ENCODE data around the gene MED20. TPM values are rescaled to one million over a fixed set of nuclear protein-coding genes. Genes with fewer than 3 reads are reported as not detected.

MED20 gene
- total and polyA plus RNA-seq, 8 donors = 5.3 to 13.1 (median 8.7) TPM

DNA sequence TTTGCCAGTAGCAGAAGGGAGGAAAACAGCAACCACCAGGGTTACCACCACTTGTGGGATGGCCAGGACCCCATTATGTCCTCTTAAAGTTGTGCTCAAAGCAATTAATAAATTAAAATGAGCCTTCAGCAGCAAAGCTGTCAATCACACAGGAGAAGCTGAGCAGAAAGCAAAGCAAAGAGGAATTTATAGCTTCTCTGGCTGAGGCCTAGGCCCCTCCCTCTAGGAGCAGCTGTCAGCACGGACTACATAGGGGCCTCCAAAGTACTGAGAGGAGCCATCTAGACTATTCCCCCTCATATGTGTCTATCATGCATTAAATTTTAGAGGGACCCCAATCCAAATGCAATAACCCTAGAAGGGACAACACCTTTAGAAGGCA, 14.2 kb upstream of the MED20 start:
- FAIRE-seq (no peak), ATAC-seq (no peak), DNase-seq (no peak)
- Histone ChIP-seq H3K36me3 (peaks cover 0 to 49% (median 13%) of the 10 kb centered on the region in 3 donors), H3K9me3 (no peaks in the 10 kb centered on the region), H3K4me1 (peaks cover 0 to 7% (median 0%) of the 10 kb centered on the region in 3 donors), H3K4me3 (no peak overlapping the region), H3K27me3 (no peaks in the 10 kb centered on the region), H3K27ac (peak overlapping the region in 1 of 4 donors; percentile 19)
- TF ChIP-seq, protein P1, sequence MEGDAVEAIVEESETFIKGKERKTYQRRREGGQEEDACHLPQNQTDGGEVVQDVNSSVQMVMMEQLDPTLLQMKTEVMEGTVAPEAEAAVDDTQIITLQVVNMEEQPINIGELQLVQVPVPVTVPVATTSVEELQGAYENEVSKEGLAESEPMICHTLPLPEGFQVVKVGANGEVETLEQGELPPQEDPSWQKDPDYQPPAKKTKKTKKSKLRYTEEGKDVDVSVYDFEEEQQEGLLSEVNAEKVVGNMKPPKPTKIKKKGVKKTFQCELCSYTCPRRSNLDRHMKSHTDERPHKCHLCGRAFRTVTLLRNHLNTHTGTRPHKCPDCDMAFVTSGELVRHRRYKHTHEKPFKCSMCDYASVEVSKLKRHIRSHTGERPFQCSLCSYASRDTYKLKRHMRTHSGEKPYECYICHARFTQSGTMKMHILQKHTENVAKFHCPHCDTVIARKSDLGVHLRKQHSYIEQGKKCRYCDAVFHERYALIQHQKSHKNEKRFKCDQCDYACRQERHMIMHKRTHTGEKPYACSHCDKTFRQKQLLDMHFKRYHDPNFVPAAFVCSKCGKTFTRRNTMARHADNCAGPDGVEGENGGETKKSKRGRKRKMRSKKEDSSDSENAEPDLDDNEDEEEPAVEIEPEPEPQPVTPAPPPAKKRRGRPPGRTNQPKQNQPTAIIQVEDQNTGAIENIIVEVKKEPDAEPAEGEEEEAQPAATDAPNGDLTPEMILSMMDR (IDR thresholded peaks at IDR 0.05) = no peak
- WGBS, 2 donors = 81 to 89% methylated on average over 1 of the region's 1 CpG
- intact Hi-C loops (cut with DNase I) = loop anchor here in 2 of 3 donors (10.0 kb wide), 3 partner anchors 80 to 150 kb away; partner anchors contain the start of genes PRICKLE4 (in 1 of the 2) and TOMM6 (in 1 of the 2)

DNA sequence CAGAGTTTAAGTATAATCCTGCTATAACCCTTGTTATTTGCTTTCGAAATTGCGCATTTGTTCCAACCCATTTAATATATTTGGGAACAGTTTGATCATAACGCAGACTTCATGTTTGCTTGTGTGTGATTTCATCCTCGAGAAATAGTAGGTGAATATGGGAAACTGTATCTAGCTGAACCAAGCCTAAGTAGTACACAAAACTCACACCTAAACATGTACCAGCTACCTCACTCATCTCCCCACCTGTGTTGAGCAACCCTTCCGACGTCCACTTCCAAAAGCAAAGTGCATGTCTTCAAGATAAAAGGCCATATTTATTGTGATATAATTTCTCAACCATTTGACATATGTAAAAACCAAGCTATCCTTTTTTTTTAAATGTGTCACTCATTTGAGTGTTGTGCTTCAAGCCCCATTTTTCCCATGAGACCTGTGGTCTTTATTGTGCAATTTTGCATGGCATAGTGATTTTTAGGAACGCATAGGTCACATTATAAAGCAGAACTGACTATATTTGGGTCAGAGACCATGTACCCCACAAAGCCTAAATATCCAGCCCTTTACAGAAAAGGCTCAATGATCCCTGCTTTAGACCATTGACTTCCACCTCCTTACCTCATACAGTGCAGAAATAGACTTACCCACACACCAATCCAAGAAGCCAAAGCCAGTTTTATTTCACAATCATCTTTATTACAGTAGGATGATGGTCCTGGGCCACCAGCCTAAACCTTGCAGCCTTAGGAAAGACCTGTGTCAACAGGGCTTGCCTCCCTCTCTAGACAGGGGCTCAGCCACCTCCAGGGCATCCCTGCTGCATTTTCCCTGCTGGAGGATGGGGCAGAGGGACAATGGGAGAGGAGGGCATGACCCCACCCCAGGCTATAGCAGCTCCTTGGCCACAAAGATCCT, 13.6 kb upstream of the MED20 start:
- FAIRE-seq = no peak
- DNase-seq = no peak
- Histone ChIP-seq H3K4me1 (peaks cover 0 to 7% (median 0%) of the 10 kb centered on the region in 3 donors), H3K27me3 (no peaks in the 10 kb centered on the region), H3K4me3 (no peak overlapping the region), H3K27ac (peak overlapping the region in 1 of 4 donors; percentile 19), H3K9me3 (no peaks in the 10 kb centered on the region), H3K36me3 (peaks cover 0 to 52% (median 13%) of the 10 kb centered on the region in 3 donors)
- intact Hi-C loops (cut with DNase I) = loop anchor here in 2 of 3 donors (10.0 kb wide), 3 partner anchors 80 to 150 kb away; partner anchors contain the start of genes PRICKLE4 (in 1 of the 2) and TOMM6 (in 1 of the 2)
- peak in 2 of 4 donors; percentile 30 to 32 for ATAC-seq
- TF ChIP-seq, protein P1 (IDR thresholded peaks at IDR 0.05) = no peak
- WGBS, 2 donors = 71 to 80% methylated on average over 7 of the region's 7 CpGs

DNA sequence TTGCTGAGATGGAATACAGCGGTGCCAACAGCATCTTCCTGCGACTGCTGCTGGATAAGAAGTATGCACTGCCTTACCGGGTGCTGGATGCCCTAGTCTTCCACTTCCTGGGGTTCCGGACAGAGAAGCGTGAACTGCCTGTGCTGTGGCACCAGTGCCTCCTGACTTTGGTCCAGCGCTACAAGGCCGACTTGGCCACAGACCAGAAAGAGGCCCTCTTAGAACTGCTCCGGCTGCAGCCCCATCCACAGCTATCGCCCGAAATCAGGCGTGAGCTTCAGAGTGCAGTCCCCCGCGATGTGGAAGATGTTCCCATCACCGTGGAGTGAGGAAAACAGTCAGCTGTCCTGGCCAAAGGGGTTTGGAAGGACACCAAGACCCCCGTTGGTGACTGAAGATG, 11.4 kb upstream of the MED20 start:
- 90 to 92% methylated on average over 15 of the region's 15 CpGs for WGBS, 2 donors
- peaks cover 0 to 4% (median 0%) of the 10 kb centered on the region in 3 donors for H3K4me1 ChIP-seq
- no peaks in the 10 kb centered on the region for H3K27me3 ChIP-seq
- TF ChIP-seq, protein P1 (IDR thresholded peaks at IDR 0.05) = no peak
- ATAC-seq = no peak
- no peak overlapping the region for H3K4me3 ChIP-seq
- FAIRE-seq = no peak
- no peaks in the 10 kb centered on the region for H3K9me3 ChIP-seq
- intact Hi-C loops (cut with DNase I) = loop anchor here in 2 of 3 donors (10.0 kb wide), 3 partner anchors 78 to 148 kb away; partner anchors contain the start of genes PRICKLE4 (in 1 of the 2) and TOMM6 (in 1 of the 2)
- peaks cover 4 to 52% (median 19%) of the 10 kb centered on the region in 3 donors for H3K36me3 ChIP-seq
- no peak overlapping the region for H3K27ac ChIP-seq
- no peak for DNase-seq

DNA sequence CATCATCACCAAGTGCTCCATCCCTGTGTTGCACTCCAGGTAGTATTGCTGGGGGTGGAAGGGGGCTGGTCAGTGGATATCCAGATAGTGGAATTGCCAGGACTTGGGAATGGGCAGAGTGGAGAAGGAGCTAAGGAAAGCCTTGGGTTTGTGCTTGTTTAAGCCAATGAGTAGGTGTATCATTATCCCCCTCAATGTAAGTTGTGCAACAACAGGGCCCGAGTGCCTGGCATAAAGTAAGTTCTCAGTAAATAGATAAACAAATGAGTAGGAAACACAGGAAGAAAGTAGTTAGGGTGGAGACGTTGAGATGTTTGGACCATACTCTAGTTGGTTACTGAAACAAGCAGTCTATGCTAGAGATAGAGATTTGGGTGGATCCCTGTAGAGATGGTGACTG, 10.9 kb upstream of the MED20 start:
- peaks cover 4 to 52% (median 19%) of the 10 kb centered on the region in 3 donors for H3K36me3 ChIP-seq
- WGBS, 2 donors = 66 to 72% methylated on average over 2 of the region's 2 CpGs
- H3K27me3 ChIP-seq = no peaks in the 10 kb centered on the region
- H3K4me3 ChIP-seq = no peak overlapping the region
- DNase-seq = no peak
- H3K9me3 ChIP-seq = no peaks in the 10 kb centered on the region
- intact Hi-C loops (cut with DNase I) = loop anchor here in 2 of 3 donors (10.0 kb wide), 3 partner anchors 77 to 147 kb away; partner anchors contain the start of genes PRICKLE4 (in 1 of the 2) and TOMM6 (in 1 of the 2)
- H3K27ac ChIP-seq = no peak overlapping the region
- no peak for FAIRE-seq
- TF ChIP-seq, protein P1 (IDR thresholded peaks at IDR 0.05) = no peak
- no peak for ATAC-seq
- peaks cover 0 to 4% (median 0%) of the 10 kb centered on the region in 3 donors for H3K4me1 ChIP-seq

Measured in pancreas (tissue), 10 donors.